GM19395 (cell line): ENCODE results near the gene AR.

Experiments
- ATAC-seq: cut with Tn5 transposase; IDR thresholded peaks from one replicate; pipeline ENCODE4 v1.9.1; 2021; ENCODE audit warnings: mild to moderate bottlenecking, moderate library complexity; ENCODE audit not compliant: unreplicated experiment

Gene AR

GRCh38 chrX:67564475-67564874 is 20.7 kb downstream of the AR start:
- no peak for ATAC-seq

- no peak for ATAC-seq
Observed at GRCh38 chrX:67568769-67569168, 24.9 kb downstream of the AR start.

- ATAC-seq: no peak
Observed at GRCh38 chrX:67570839-67571238, 27.0 kb downstream of the AR start.

GRCh38 chrX:67574696-67575095 is 30.9 kb downstream of the AR start:
- no peak for ATAC-seq

- ATAC-seq: no peak
Observed at GRCh38 chrX:67582436-67582835, 38.6 kb downstream of the AR start.

- no peak for ATAC-seq
Observed at GRCh38 chrX:67583171-67583570, 39.4 kb downstream of the AR start.

- no peak for ATAC-seq
Observed at GRCh38 chrX:67585401-67585800, 41.6 kb downstream of the AR start.

- no peak for ATAC-seq
Observed at GRCh38 chrX:67587946-67588624, 44.3 kb downstream of the AR start.

- ATAC-seq: no peak
Observed at GRCh38 chrX:67596839-67597790, 53.3 kb downstream of the AR start.

- ATAC-seq: no peak
Observed at GRCh38 chrX:67599532-67599931, 55.7 kb downstream of the AR start.

- no peak for ATAC-seq
Observed at GRCh38 chrX:67601771-67602170, 58.0 kb downstream of the AR start.

- peak; percentile 77 for ATAC-seq
Observed at GRCh38 chrX:67604979-67605703, 61.3 kb downstream of the AR start.

GRCh38 chrX:67607466-67607865 is 63.6 kb downstream of the AR start:
- no peak for ATAC-seq

- peak; percentile 81 for ATAC-seq
Observed at GRCh38 chrX:67610282-67610681, 66.5 kb downstream of the AR start.

- no peak for ATAC-seq
Observed at GRCh38 chrX:67612231-67612630, 68.4 kb downstream of the AR start.

GRCh38 chrX:67613366-67613765 is 69.5 kb downstream of the AR start:
- ATAC-seq: no peak

GRCh38 chrX:67613996-67614395 is 70.2 kb downstream of the AR start:
- ATAC-seq: no peak

- no peak for ATAC-seq
Observed at GRCh38 chrX:67614423-67614822, 70.6 kb downstream of the AR start.

GRCh38 chrX:67619253-67619652 is 75.4 kb downstream of the AR start:
- ATAC-seq: peak; percentile 77

- ATAC-seq: no peak
Observed at GRCh38 chrX:67622053-67622585, 78.3 kb downstream of the AR start.

- ATAC-seq: no peak
Observed at GRCh38 chrX:67624325-67624724, 80.5 kb downstream of the AR start.
